Glomerular visceral epithelial cell (primary cell): ENCODE data around the gene AK8.
A peak's percentile ranks its signal among the peaks of the same experiment; 100 is the strongest.

Source experiments
- DNase-seq: peaks from one replicate; pipeline ENCODE4 v3.0.0-alpha.2; 2016; ENCODE audit errors: extremely low spot score

Gene AK8

GRCh38 chr9:132770770-132771310, 107.2 kb downstream of the AK8 start:
- DNase-seq = no peak

GRCh38 chr9:132769906-132770769, 107.9 kb downstream of the AK8 start:
- peak; percentile 49 for DNase-seq

- DNase-seq = peak; percentile 44
Measured at GRCh38 chr9:132768932-132769905, 108.9 kb downstream of the AK8 start.

GRCh38 chr9:132763574-132763973, 114.5 kb downstream of the AK8 start:
- no peak for DNase-seq

GRCh38 chr9:132762896-132763295, 115.2 kb downstream of the AK8 start:
- no peak for DNase-seq

GRCh38 chr9:132761602-132762001, 116.5 kb downstream of the AK8 start:
- DNase-seq = no peak

GRCh38 chr9:132760057-132760456, 118.0 kb downstream of the AK8 start:
- DNase-seq = no peak

GRCh38 chr9:132757016-132757415, 121.1 kb downstream of the AK8 start:
- no peak for DNase-seq

- no peak for DNase-seq
Measured at GRCh38 chr9:132756214-132756845, 121.8 kb downstream of the AK8 start.

GRCh38 chr9:132755096-132755495, 123.0 kb downstream of the AK8 start:
- no peak for DNase-seq

GRCh38 chr9:132754236-132754635, 123.8 kb downstream of the AK8 start:
- DNase-seq = no peak

- no peak for DNase-seq
Measured at GRCh38 chr9:132753593-132753880, 124.5 kb downstream of the AK8 start.

- no peak for DNase-seq
Measured at GRCh38 chr9:132752877-132753592, 125.0 kb downstream of the AK8 start.

- no peak for DNase-seq
Measured at GRCh38 chr9:132750668-132751067, 127.4 kb downstream of the AK8 start.

GRCh38 chr9:132749306-132749705, 128.8 kb downstream of the AK8 start:
- no peak for DNase-seq

- no peak for DNase-seq
Measured at GRCh38 chr9:132748450-132748849, 129.6 kb downstream of the AK8 start.

GRCh38 chr9:132745756-132746709, 132.1 kb downstream of the AK8 start:
- no peak for DNase-seq

GRCh38 chr9:132744881-132745755, 133.0 kb downstream of the AK8 start:
- DNase-seq = no peak

- DNase-seq = no peak
Measured at GRCh38 chr9:132743931-132744479, 134.1 kb downstream of the AK8 start.
